Activated CD8-positive, alpha-beta T cell treated with anti-CD3 and anti-CD28 coated beads for 36 hours (primary cell): Measurements from ENCODE around the gene UBASH3B. TPM values are rescaled to one million over a fixed set of nuclear protein-coding genes. Genes with fewer than 3 reads are reported as not detected.

Experiments used
- ATAC-seq: fragments of 200-7000 bp; cut with Tn5 transposase; one replicate; pipeline ENCODE4 v1.10.0; 2021; ENCODE audit warnings: mild to moderate bottlenecking, moderate library complexity
- CTCF ChIA-PET: fragments of 350-600 bp; sonication (Branson Sonifier 250); formaldehyde crosslinking; loops from one replicate; lab custom pipeline; 2021; ENCODE audit warnings: antibody characterized with exemption; lab: Charles Lee
- POLR2A ChIA-PET: fragments of 350-600 bp; sonication (Branson Sonifier 250); formaldehyde crosslinking; loops from one replicate; lab custom pipeline; 2021; ENCODE audit warnings: antibody characterized with exemption; lab: Charles Lee
- DNase-seq: peaks from one replicate; pipeline ENCODE4 v3.0.0-alpha.2; 2020
- H3K27ac Mint-ChIP-seq: one replicate; pipeline ENCODE4 v1.8.0; 2021; ENCODE audit warnings: mild to moderate bottlenecking, mixed read lengths
- H3K27me3 Mint-ChIP-seq: one replicate; pipeline ENCODE4 v1.8.0; 2021; ENCODE audit warnings: mixed read lengths
- H3K36me3 Mint-ChIP-seq: one replicate; pipeline ENCODE4 v1.8.0; 2021; ENCODE audit warnings: low read depth, mixed read lengths
- H3K4me1 Mint-ChIP-seq: one replicate; pipeline ENCODE4 v1.8.0; 2021; ENCODE audit warnings: low read depth, mixed read lengths
- H3K4me3 Mint-ChIP-seq: one replicate; pipeline ENCODE4 v1.8.0; 2021; ENCODE audit warnings: mild to moderate bottlenecking, moderate library complexity, mixed read lengths
- H3K9me3 Mint-ChIP-seq: one replicate; pipeline ENCODE4 v1.8.0; 2021; ENCODE audit warnings: mixed read lengths
- CTCF ChIP-seq: fragments of 200-600 bp; IDR thresholded peaks from one replicate; pipeline ENCODE4 v1.8.0; 2022; ENCODE audit warnings: antibody characterized with exemption, mild to moderate bottlenecking
- intact Hi-C: fragments of 100-400 bp; cut with micrococcal nuclease; formaldehyde crosslinking; loops from one replicate; pipeline ENCODE4 v1.10.0; 2022
- total RNA-seq, 2 experiments: library from RNA; stranded (reverse); gene quantifications; one replicate each; pipeline ENCODE4 v1.2.3, GENCODE V29; 2021

Gene UBASH3B
- total RNA-seq, 2 experiments from 2014 or later, result 36.1 to 40.6 TPM

- Mint-ChIP-seq H3K9me3 (no peaks in the 10 kb centered on the region), H3K4me3 (peak overlapping the region; percentile 65), H3K4me1 (peaks cover 80% of the 10 kb centered on the region), H3K36me3 (peaks cover 9% of the 10 kb centered on the region), H3K27me3 (no peaks in the 10 kb centered on the region), H3K27ac (peak overlapping the region; percentile 66)
- peak; percentile 17 for ATAC-seq
- no peak for DNase-seq
- no peak for TF ChIP-seq CTCF
- ChIA-PET CTCF (interaction anchor here (1.0 to 2.6 kb wide), 8 partner anchors 12 to 163 kb away, joined by 3 to 24 read pairs (median 4); no protein-coding TSS in a partner anchor), POLR2A (interaction anchor here (0.7 to 1.7 kb wide), 14 partner anchors 9 to 147 kb away, joined by 3 to 6 read pairs (median 4); partner anchors contain the start of gene CRTAM)
- intact Hi-C loops, result loop anchor here (10.0 kb wide), 1 partner anchor 164 kb away; no protein-coding TSS in a partner anchor
Observed at GRCh38 chr11:122690801-122691548, 35.5 kb downstream of the UBASH3B start.

GRCh38 chr11:122691549-122692150, 36.1 kb downstream of the UBASH3B start:
- intact Hi-C loops, result loop anchor here (10.0 kb wide), 1 partner anchor 163 kb away; no protein-coding TSS in a partner anchor
- DNase-seq, result no peak
- ChIA-PET CTCF (interaction anchor here (1.0 to 2.6 kb wide), 9 partner anchors 13 to 163 kb away, joined by 3 to 24 read pairs (median 4); no protein-coding TSS in a partner anchor), POLR2A (interaction anchor here (0.6 to 1.7 kb wide), 13 partner anchors 9 to 147 kb away, joined by 3 to 6 read pairs (median 4); partner anchors contain the start of gene CRTAM)
- Mint-ChIP-seq H3K4me1 (peaks cover 80% of the 10 kb centered on the region), H3K4me3 (peak overlapping the region; percentile 65), H3K27me3 (no peaks in the 10 kb centered on the region), H3K36me3 (peaks cover 8% of the 10 kb centered on the region), H3K27ac (peak overlapping the region; percentile 66), H3K9me3 (no peaks in the 10 kb centered on the region)
- TF ChIP-seq CTCF, result no peak
- ATAC-seq, result no peak

- intact Hi-C loops, result loop anchor here (10.0 kb wide), 1 partner anchor 162 kb away; no protein-coding TSS in a partner anchor
- CTCF ChIA-PET, result interaction anchor here (0.6 to 2.6 kb wide), 3 partner anchors 20 to 165 kb away, joined by 3 to 24 read pairs (median 3); no protein-coding TSS in a partner anchor
- POLR2A ChIA-PET, result interaction anchor here (0.6 to 1.5 kb wide), 3 partner anchors 21 to 48 kb away, joined by 3 to 4 read pairs (median 3); no protein-coding TSS in a partner anchor
Observed at GRCh38 chr11:122692444-122692843, 36.9 kb downstream of the UBASH3B start.

GRCh38 chr11:122695076-122695615, 39.6 kb downstream of the UBASH3B start:
- POLR2A ChIA-PET, result interaction anchor here (1.0 to 3.7 kb wide), 8 partner anchors 18 to 161 kb away, joined by 3 to 11 read pairs (median 4); partner anchors contain the start of gene UBASH3B
- H3K27ac Mint-ChIP-seq, result peak overlapping the region; percentile 82
- H3K27me3 Mint-ChIP-seq, result no peaks in the 10 kb centered on the region
- CTCF ChIA-PET, result interaction anchor here (1.1 to 4.5 kb wide), 8 partner anchors 27 to 158 kb away, joined by 3 to 32 read pairs (median 6); partner anchors contain the start of gene UBASH3B
- no peak overlapping the region for H3K4me3 Mint-ChIP-seq
- TF ChIP-seq CTCF, result no peak
- no peaks in the 10 kb centered on the region for H3K9me3 Mint-ChIP-seq
- ATAC-seq (no peak), DNase-seq (no peak)
- H3K4me1 Mint-ChIP-seq, result peaks cover 90% of the 10 kb centered on the region
- intact Hi-C loops, result loop anchor here (5.0 to 10.0 kb wide), 2 partner anchors 52 to 160 kb away; no protein-coding TSS in a partner anchor
- peaks cover 13% of the 10 kb centered on the region for H3K36me3 Mint-ChIP-seq

More at GRCh38 chr11:122692444-122692843, 36.9 kb downstream of the UBASH3B start:
- no peaks in the 10 kb centered on the region for H3K27me3 Mint-ChIP-seq
- no peak for TF ChIP-seq CTCF
- H3K27ac Mint-ChIP-seq, result peak overlapping the region; percentile 66
- H3K4me1 Mint-ChIP-seq, result peaks cover 80% of the 10 kb centered on the region
- DNase-seq (no peak), ATAC-seq (no peak)
- peaks cover 8% of the 10 kb centered on the region for H3K36me3 Mint-ChIP-seq
- no peaks in the 10 kb centered on the region for H3K9me3 Mint-ChIP-seq
- H3K4me3 Mint-ChIP-seq, result no peak overlapping the region
